Stimulated activated naive CD8-positive, alpha-beta T cell treated with anti-CD3 and anti-CD28 coated beads, Interleukin-15, amount 100 ng/mL, for 72 hours (primary cell): ENCODE results near the gene SLC66A3.
A peak's percentile ranks its signal among the peaks of the same experiment; 100 is the strongest.
"Not testable (repeated sequence)": the region's sequence is repeated elsewhere in the genome, so short reads cannot be mapped to it uniquely, and the experiment has no call there.

Source experiments
- ATAC-seq: fragments of 150-1000 bp; cut with Tn5 transposase; 2 replicates; pipeline ENCODE4 v1.10.0; 2021; ENCODE audit warnings: mild to moderate bottlenecking, moderate library complexity
- DNase-seq, 2 donors: peaks; one replicate each; pipeline ENCODE4 v3.0.0; 2021 to 2022
- H3K27ac Mint-ChIP-seq, 2 donors: one replicate each; pipeline ENCODE4 v1.8.0; 2022; ENCODE audit warnings: mild to moderate bottlenecking in 2 of 2, mixed read lengths in 2 of 2, moderate library complexity in 2 of 2
- H3K27me3 Mint-ChIP-seq: one replicate; pipeline ENCODE4 v1.8.0; 2022; ENCODE audit warnings: mixed read lengths
- H3K4me1 Mint-ChIP-seq: one replicate; pipeline ENCODE4 v1.8.0; 2022; ENCODE audit warnings: mild to moderate bottlenecking, mixed read lengths
- H3K4me3 Mint-ChIP-seq, 2 donors: one replicate each; pipeline ENCODE4 v1.8.0; 2022; ENCODE audit warnings: mild to moderate bottlenecking in 2 of 2, mixed read lengths in 2 of 2, moderate library complexity in 1 of 2
- H3K9me3 Mint-ChIP-seq, 2 donors: one replicate each; pipeline ENCODE4 v1.8.0; 2022; ENCODE audit warnings: mixed read lengths in 2 of 2

Gene SLC66A3

DNA sequence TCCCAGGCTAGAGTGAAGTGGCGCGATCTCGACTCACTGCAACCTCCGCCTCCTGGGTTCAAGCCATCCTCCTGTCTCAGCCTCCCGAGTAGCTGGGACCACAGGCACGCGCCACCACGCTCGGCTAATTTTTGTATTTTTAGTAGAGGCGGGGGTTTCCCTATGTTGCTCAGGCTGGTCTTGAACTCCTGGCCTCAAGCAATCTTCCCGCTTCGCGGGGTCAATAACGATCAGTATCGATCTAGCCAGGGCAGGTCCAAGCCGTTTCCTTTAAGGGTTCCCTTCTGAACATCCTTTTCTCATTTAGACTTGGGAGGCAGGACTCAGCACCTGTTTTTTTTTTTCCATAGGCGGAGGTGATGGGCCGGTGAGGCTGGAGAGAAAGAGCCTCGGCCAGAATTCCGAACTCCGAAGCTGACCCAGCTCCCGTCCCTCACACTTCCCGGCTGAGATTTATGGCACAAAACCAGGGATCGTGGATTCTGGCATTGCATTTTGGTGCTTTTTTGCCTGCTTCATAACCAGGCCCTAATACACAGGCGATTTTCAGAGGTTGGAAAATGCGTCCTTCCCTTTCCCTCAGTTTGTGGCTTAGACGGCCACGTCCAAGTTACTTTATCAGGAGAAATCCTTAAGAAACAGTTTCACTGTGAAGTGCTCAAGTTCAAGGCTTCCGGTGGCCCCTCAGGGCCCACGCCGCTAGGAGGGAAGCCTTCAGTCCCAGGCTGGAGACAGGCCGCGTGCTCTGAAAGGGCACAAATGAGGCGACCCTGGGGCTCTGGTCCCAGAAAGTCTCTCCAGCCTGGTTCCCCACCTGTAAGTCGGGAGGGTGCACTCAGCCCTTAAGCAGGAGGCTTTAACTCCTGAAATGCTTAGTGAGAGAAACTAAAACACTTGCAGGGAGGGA, 998 bp upstream of the SLC66A3 start:
- Mint-ChIP-seq H3K4me3 (peak overlapping the region; percentile 88), H3K27ac (peak overlapping the region; percentile 86 to 95), H3K4me1 (peaks cover 30% of the 10 kb centered on the region), H3K9me3 (no peaks in the 10 kb centered on the region), H3K27me3 (no peaks in the 10 kb centered on the region)
- ATAC-seq (peak; percentile 22), DNase-seq (no peak)

- H3K27me3 Mint-ChIP-seq, result no peaks in the 10 kb centered on the region
- peak overlapping the region; percentile 88 for H3K4me3 Mint-ChIP-seq
- DNase-seq (peak; percentile 97 to 98), ATAC-seq (peak; percentile 91)
- no peaks in the 10 kb centered on the region for H3K9me3 Mint-ChIP-seq
- H3K4me1 Mint-ChIP-seq, result peaks cover 30% of the 10 kb centered on the region
- peak overlapping the region; percentile 86 to 95 for H3K27ac Mint-ChIP-seq
These were observed 315 bp upstream of the SLC66A3 start for GRCh38 chr2:11154923-11155380.

- no peaks in the 10 kb centered on the region for H3K9me3 Mint-ChIP-seq
- no peaks in the 10 kb centered on the region for H3K27me3 Mint-ChIP-seq
- peak overlapping the region; percentile 78 to 88 for H3K4me3 Mint-ChIP-seq
- ATAC-seq (no peak), DNase-seq (no peak)
- H3K4me1 Mint-ChIP-seq, result peaks cover 41% of the 10 kb centered on the region
- no peak overlapping the region for H3K27ac Mint-ChIP-seq
These were observed 1.3 kb downstream of the SLC66A3 start for GRCh38 chr2:11156396-11157075.

DNA sequence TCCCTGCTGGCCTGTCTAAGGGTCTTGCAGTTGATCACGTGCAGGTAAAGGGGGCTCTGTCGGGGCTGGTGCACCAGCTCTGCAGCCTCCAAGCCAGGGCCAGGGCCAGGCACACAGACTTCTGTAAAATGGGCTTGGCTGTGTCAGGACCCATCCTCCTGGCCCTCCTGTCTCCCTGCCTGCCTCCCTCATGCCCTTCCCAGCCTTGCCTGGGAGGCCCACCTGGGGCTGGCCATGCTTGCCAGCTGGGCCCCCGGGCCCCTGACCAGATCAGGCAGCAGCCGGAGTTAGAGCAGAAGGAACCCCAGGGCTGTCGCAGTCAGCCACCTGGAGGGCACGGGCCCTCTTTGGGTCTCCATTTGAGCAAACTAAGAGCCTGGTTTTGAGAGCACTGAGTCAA, 2.0 kb downstream of the SLC66A3 start:
- H3K27ac Mint-ChIP-seq, result no peak overlapping the region
- ATAC-seq (no peak), DNase-seq (no peak)
- H3K9me3 Mint-ChIP-seq, result no peaks in the 10 kb centered on the region
- no peak overlapping the region for H3K4me3 Mint-ChIP-seq
- peaks cover 41% of the 10 kb centered on the region for H3K4me1 Mint-ChIP-seq
- no peaks in the 10 kb centered on the region for H3K27me3 Mint-ChIP-seq

DNA sequence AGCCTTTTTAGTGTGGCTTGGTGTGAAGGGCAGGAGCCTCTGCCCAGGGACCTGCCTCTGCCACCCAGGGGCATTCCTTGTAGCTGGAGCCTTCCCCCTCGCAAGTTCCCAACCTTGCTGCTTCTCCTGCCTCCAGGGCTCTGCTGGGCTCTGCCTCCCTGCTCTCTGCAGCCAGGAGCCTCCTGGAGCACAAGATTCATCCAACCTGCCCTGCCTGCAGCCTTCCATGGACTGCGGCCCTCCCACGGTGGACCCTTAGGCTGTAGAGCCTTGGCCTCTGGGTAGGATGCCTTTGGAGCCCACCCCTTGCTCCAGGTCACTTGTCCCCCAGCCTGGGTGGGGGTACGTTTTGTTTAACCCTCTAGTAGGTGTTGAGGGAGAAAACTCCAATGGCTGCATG, 2.5 kb downstream of the SLC66A3 start:
- ATAC-seq (no peak), DNase-seq (no peak)
- no peak overlapping the region for H3K4me3 Mint-ChIP-seq
- H3K27me3 Mint-ChIP-seq, result no peaks in the 10 kb centered on the region
- H3K4me1 Mint-ChIP-seq, result peaks cover 41% of the 10 kb centered on the region
- no peaks in the 10 kb centered on the region for H3K9me3 Mint-ChIP-seq
- H3K27ac Mint-ChIP-seq, result peak overlapping the region in 1 of 2 donors; percentile 13

DNA sequence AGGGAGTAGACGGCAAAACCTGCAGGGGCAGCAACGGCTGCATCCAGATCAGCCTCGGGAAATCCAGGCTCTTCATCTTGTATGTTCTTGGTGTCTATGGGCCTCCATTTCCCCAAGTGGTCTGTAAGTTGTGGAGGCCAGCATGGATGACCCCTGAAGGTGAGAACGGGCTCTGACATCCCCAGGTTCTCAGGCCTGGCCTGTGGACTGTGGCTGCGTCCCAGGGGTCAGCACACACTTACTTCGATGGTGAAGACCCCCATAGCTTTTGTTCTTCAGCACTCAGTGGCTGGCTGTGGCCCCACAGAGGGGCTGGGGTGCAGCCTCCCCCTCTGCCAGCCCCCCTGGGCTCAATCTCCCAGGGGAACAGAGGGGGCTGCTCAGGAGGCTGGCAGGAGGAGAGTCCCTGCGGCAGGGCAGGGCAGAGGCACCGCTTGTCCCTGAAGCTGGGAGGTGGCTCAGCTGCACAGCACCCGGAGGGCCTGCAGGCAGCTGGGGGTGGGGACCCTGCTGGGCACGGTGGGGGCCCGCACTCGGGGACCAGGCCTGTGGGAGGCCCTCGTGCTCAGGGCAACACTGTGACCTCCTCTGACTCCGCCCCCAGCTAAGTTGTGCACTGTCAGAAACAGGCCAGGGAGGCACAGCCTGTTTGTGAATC, 3.8 kb downstream of the SLC66A3 start:
- Mint-ChIP-seq H3K27me3 (no peaks in the 10 kb centered on the region), H3K4me3 (no peak overlapping the region), H3K27ac (no peak overlapping the region), H3K4me1 (peaks cover 40% of the 10 kb centered on the region), H3K9me3 (no peaks in the 10 kb centered on the region)
- DNase-seq, result no peak
- no peak for ATAC-seq

DNA sequence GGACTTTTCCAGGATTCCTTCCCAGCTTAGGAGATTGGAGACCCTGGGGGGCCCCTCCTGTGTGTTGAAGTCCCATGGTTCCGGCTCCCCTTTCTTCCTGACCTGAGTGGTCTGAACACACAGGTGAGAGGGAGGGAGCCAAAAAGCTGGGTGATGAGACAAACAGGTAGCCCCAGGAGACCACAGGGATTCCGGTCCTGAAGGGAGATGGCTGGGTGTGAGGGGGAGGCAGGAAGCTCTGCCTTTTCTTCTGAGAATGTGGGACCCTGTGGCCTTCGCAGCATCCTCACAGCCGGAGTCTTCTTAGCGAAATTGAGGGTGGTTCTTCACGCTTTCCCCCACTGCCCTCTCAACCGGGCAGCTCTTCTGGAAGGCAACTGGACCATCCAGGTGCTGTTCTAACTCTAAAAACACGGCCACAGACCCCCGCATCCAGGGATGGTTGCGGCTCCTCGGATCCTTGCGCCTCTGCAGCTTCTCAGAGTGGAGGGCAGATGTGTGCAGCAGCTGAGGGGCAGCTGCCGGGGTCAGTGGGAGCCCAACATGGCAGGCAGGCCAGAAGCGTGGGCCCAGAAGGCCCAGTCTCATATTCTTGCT, 4.4 kb downstream of the SLC66A3 start:
- H3K27me3 Mint-ChIP-seq, result no peaks in the 10 kb centered on the region
- peak overlapping the region in 1 of 2 donors; percentile 71 for H3K27ac Mint-ChIP-seq
- no peak for DNase-seq
- ATAC-seq, result no peak
- no peak overlapping the region for H3K4me3 Mint-ChIP-seq
- H3K4me1 Mint-ChIP-seq, result peaks cover 34% of the 10 kb centered on the region
- no peaks in the 10 kb centered on the region for H3K9me3 Mint-ChIP-seq

DNA sequence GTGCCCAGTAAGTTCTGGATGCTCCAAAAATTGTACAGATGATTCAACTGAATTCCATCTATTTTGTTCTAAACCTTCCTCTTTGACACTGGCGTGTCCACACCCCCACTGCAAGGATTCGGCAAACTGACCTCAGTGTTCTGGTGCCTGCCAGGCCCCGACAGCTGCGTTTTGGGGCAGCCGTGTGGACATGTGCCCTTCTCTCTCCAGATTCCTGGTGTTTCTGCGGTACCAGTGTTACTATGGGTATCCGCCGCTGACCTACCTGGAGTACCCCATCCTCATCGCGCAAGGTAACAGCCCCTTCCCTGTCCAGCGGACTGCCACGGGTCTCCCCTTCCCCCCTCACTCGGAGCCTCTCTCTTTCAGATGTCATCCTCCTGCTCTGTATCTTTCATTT, 5.0 kb downstream of the SLC66A3 start:
- no peak for ATAC-seq
- Mint-ChIP-seq H3K4me3 (no peak overlapping the region), H3K27me3 (no peaks in the 10 kb centered on the region), H3K9me3 (no peaks in the 10 kb centered on the region), H3K27ac (no peak overlapping the region), H3K4me1 (peaks cover 33% of the 10 kb centered on the region)
- DNase-seq, result no peak

DNA sequence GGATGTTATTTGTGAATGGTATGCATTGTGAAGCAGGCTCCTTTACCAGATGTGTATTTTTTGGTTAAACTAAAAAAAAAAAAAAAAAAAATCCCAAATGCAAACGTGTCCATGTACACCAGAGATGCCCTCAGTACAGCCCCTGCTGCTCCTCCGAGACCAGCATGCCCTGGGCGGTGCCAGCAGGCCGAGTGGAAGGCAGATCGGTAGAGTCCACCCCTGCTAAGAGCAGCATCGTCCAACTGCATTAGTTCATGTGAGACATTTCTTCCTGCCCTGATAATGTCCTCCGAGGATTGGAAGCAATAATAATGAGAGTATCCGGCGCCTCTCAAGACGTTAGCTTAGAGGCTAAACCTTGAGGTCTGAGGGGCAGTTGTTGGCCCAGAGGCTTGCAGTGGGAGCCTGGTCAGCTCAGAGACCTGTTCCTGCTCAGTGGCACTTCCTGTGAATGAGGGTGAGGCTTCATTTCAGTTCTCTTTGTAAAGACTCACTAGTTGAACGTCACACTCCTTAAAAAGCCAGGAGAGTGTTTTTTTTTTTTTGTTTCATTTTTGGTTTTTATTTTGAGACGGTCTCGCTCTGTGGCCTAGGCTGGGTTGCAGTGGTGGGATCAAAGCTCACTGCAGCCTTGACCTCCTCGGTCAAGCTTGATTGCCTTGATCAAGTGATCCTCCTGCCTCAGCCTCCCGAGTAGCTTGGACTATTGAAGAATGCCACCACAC, 5.6 kb downstream of the SLC66A3 start:
- Mint-ChIP-seq H3K9me3 (no peaks in the 10 kb centered on the region), H3K4me1 (peaks cover 31% of the 10 kb centered on the region), H3K4me3 (peak overlapping the region; percentile 45 to 63), H3K27ac (peak overlapping the region; percentile 64 to 78), H3K27me3 (no peaks in the 10 kb centered on the region)
- DNase-seq (no peak), ATAC-seq (peak; percentile 61)

DNA sequence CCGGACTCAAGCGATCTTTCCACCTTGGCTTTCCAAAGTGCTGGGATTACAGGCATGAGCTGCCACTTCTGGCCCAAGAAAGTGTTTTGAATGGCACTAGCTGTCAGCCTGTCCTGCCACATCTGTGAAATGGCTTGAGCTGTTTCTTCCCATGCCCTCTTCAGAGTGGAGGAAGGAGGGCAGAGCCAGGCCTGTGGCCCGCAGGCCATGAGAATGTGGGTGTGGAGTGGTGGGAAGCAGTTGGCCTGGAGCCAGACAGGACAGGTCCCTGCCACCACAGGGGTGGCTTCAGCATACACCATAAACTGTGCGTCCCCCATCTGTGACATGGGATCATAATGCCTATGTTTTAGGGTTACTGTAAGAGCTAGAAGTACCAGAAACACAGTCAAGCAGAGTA, 6.5 kb downstream of the SLC66A3 start:
- ATAC-seq (no peak), DNase-seq (no peak)
- Mint-ChIP-seq H3K4me3 (no peak overlapping the region), H3K27ac (no peak overlapping the region), H3K9me3 (no peaks in the 10 kb centered on the region), H3K27me3 (no peaks in the 10 kb centered on the region), H3K4me1 (peaks cover 23% of the 10 kb centered on the region)

DNA sequence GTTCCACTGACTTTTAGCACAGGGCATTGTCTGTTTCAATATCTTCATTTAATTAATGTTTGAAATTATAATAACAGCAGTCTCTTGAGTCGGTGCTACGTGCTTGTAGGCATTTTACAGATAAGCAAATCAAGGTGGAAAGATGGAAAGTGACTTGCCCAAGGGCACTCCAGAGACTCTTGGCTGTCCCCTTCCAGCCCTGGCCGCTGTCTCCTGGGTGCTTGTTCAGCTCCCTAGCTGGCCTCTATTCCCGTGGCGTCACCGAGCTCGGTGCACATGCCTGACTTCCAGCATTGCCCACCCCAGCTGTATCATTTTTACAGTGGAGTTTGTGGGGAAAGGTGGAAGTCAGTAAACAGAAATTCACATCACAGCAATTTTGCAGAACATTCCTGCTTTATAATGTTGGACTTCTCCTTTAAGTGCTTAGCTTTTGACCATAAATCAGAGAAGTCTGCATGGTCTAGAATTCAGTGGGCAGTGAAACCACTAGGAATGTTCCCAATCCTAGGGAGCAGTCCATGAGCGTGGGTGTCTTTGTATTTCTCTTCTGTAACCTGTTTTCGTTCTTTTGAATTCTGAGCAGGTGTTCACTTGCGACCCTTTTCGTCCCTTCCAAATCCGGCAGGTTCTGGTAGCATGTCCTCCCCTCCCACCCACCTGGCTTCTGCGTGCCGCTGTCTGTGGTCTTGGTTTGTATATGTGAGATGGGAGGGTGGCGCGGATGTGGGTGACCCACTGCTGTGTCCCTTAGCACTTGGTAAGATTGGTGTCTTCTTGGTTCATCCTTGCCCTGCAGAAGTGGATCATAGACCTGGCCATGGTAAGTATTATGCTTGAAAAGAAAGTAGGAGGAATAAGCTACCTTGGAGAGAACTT, 8.4 kb downstream of the SLC66A3 start:
- Mint-ChIP-seq H3K4me1 (peaks cover 11% of the 10 kb centered on the region), H3K9me3 (no peaks in the 10 kb centered on the region), H3K27me3 (no peaks in the 10 kb centered on the region), H3K27ac (no peak overlapping the region), H3K4me3 (no peak overlapping the region)
- no peak for ATAC-seq
- DNase-seq, result no peak

DNA sequence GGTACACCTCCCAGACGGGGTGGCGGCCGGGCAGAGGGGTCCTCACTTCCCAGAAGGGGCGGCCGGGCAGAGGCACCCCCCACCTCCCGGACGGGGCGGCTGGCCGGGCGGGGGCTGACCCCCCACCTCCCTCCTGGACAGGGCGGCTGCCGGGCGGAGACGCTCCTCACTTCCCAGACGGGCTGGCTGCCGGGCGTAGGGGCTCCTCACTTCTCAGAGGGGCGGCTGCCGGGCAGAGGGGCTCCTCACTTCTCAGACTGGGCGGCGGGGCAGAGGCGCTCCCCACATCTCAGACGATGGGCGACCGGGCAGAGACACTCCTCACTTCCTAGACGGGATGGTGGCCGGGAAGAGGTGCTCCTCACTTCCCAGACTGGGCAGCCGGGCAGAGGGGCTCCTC, 9.8 kb downstream of the SLC66A3 start:
- H3K9me3 Mint-ChIP-seq, DNase-seq, H3K27ac Mint-ChIP-seq, H3K4me3 Mint-ChIP-seq, H3K27me3 Mint-ChIP-seq, ATAC-seq: not testable (repeated sequence)
- peaks cover 11% of the 10 kb centered on the region for H3K4me1 Mint-ChIP-seq

- ATAC-seq, result no peak
- Mint-ChIP-seq H3K4me1 (no peaks in the 10 kb centered on the region), H3K27ac (no peak overlapping the region), H3K27me3 (no peaks in the 10 kb centered on the region), H3K4me3 (no peak overlapping the region), H3K9me3 (no peaks in the 10 kb centered on the region)
- no peak for DNase-seq
These were observed 11.2 kb downstream of the SLC66A3 start for GRCh38 chr2:11166476-11166875.

DNA sequence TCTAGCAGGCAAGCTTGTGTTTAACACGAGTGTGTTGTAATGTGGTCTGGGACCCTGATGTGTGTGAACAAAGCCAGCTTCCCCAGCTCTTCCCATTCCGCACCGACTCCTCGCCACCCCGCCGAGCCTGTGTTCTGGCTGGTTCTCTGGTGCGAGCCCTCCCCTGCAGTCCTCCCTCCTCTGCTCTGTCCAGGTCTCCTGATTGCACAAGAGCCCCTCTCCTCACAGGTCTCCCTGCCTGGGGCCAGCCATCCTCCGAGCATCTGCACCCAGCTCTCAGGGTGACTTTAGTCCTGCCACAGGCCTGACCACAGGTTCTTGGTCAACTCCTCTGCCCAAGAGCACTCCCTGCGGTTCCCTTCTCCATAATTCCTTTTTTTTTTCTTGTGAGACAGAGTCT, 13.2 kb downstream of the SLC66A3 start:
- Mint-ChIP-seq H3K4me3 (no peak overlapping the region), H3K27me3 (no peaks in the 10 kb centered on the region), H3K27ac (no peak overlapping the region), H3K9me3 (no peaks in the 10 kb centered on the region), H3K4me1 (no peaks in the 10 kb centered on the region)
- ATAC-seq (no peak), DNase-seq (no peak)
